NOMO-1 treated with DMSO at 0.1 percent for 48 hours (cell line): ENCODE measurements around the gene KRTCAP2.
"Not testable (repeated sequence)": the region's sequence is repeated elsewhere in the genome, so short reads cannot be mapped to it uniquely, and the experiment has no call there.

Experiments used
- DNase-seq: peaks from one replicate; lab custom pipeline; 2025; ENCODE audit not compliant: unreplicated experiment; lab: John Stamatoyannopoulos, UW

KRTCAP2 gene

DNA sequence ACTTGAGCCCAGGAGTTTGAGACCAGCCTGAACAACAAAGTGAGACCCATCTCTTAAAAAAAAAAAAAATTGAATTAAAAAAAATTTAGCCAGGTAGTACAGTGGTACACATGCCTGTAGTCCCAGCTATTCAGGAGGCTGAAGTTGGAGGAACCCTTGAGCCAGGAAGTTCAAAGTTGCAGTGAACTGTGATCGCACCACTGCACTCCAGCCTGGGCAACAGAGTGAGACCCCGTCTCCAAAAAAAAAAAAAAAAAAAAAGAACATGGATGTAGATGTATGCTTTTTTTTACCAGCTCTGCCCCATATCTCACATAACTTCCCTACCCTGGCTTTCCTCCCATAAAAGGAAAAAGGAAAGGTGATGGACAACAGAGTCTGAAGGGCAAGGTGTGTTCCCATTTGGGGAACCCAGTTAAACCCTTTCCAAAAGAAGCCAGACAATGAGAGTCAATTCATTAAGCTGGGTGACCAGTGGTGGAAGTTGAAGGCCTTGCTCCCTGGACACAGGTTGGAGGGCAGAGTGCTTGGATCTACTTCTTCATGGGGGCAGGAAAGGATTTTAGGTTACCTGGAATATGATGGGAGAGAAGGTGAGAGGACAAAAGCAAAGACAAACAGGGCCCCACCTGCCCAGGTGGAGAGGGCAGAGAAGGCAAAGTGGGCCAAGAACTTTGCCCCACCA, 2.9 kb downstream of the KRTCAP2 start:
- DNase-seq = no peak

DNA sequence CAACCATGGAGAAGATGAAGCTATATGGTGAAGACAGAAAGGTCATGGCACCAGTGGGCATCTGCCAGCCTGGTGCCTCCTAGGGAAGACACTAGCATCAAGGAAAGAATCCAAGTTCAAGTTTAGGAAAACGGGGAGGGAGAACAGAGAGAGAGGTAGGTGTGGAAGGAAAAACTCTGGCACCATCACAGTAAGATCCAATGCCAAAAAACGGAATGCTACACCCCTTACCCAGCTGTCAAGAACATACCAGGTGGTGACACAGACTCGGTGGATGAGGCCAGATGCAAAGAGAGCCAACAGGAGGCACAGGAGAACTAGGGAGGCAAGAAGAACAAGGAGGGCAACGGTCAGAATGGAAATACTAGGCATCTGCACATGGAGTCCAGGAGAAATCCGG, 3.6 kb downstream of the KRTCAP2 start:
- DNase-seq = no peak

DNA sequence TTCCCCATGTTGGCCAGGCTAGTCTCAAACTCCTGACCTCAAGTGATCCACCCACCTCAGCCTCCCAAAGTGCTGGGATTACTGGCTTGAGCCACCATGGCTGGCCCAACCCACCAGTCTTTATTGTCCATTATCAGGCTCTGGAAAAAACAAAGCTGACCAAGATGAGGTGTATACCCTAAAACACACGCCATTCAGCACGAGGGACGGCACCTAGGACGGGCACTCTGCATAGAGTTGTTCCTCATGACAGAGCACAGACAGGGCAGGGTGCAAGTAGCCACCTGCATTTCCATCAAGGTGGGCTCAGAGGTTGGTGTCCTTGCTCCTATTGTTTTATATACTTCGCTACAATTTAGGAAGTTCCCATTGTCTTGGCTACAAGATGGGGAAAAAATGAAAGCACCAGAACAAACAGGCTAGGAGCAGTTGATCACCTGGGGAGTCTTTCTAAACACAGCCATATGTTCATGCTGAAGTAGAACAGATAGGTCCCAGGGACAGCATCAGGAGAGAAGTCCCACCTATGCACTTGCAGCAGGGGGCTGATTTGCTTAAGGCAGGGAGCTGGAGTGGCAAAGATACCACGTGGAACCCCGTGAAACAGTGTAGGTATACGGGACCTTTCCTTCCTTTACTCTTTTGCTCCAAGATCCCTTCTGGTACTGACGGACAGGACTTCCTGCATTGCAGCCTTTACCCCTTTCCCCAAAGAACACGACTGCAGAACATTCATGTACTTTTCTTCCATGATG, 4.5 kb downstream of the KRTCAP2 start:
- no peak for DNase-seq

DNA sequence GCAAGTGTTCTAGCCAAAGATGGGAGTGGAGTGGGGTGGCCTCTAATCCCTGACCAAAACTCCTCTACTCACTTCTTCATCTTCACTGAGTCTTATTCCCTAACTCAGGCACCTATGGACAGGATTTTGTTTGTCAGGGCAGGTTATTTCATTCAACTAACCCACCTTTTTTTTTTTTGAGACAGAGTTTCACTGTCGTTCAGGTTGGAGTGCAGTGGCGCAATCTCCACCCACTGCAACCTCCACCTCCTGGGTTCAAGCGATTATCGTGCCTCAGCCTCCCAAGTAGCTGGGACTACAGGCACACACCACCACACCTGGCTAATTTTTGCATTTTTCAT, 5.0 kb downstream of the KRTCAP2 start:
- not testable (repeated sequence) for DNase-seq

- peak; percentile 68 for DNase-seq
Measured at GRCh38 chr1:155167166-155168104, 5.7 kb downstream of the KRTCAP2 start.

DNA sequence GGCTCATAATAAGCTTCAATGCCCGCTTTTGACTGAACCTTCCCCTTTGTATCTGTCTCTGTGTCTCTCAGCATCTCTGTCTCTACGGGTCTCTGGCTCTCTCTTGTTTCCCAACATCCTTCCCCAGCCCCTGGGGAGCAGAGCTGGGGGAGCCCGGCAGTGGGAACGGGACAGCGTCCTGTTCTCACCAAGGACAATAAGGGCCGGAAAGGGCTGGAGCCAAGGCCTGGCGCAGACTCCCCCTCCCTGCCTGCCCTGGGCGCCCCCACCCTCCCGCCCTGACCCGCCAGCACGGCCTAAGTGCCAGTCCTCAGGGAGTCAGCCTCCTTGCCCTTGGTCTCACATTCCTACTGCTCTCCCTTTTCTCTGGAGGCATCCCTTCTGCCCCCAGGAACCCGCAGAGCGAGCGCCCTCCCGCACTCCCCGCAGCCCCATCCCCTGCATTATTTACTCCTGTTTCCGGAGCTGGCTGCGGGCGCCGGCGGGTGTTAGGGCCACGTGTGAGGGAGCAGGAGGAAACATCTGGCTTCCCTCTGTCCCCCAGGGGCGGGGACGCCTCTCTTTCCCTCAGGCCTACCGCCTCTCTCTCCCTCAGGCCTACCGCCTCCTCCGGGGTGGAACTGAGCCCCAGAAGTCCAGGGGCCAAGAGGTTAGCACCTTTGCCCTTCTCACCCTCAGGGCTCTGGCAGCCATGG, 6.5 kb downstream of the KRTCAP2 start:
- DNase-seq = no peak

GRCh38 chr1:155166051-155166470, 7.0 kb downstream of the KRTCAP2 start:
- DNase-seq = no peak

DNA sequence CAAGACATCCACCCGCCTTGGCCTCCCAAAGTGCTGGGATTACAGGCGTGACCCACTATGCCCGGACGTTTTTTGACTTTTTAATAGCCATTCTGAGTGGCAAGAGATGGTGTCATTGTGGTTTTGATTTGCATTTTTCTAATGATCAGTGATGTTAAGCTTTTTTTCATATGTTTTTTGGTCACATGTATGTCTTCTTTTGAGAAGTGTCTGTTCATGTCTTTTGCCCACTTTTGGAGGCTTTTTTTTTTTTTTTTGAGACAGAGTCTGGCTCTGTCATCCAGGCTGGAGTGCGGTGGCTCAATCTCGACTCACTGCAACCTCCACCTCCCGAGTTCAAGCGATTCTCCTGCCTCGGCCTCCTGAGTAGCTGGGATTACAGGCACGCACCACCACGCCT, 8.5 kb downstream of the KRTCAP2 start:
- DNase-seq = not testable (repeated sequence)

GRCh38 chr1:155163785-155164184, 9.3 kb downstream of the KRTCAP2 start:
- DNase-seq = not testable (repeated sequence)

DNA sequence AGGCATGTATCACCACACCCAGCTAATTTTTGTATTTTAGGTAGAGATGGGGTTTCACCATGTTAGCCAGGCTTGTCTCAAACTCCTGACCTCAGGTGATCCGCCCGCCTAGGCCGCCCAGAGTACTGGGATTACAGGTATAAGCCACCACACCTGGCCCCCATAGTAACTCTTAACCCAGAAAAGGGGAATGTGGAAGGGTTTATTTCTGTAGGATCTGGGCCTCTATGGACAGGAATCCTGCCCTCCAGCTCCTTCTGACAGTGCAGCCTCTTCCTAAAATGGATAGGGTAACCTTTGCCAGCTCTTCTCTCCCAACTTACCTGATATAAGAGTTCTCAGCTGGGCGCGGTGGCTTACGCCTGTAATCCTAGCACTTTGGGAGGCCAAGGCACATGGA, 10.5 kb downstream of the KRTCAP2 start:
- not testable (repeated sequence) for DNase-seq

DNA sequence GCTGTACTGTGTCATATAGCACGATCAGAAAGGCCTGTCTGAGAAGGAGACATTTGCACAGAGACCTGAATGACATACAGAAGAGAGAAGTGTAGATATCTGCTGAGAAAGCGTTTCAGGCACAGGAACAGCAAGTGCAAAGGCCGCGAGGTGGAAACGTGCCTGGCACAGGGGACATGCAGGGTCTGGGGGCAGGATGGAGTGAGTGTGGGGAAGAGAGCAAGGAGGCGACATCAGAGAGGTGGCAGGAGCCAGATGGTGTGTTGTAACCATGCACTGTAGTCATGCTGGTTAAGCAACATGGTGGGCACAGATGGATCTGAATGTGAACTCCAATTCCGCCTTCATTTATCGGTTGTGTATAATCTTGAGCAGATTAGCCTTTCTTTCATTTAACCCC, 13.0 kb downstream of the KRTCAP2 start:
- no peak for DNase-seq

DNA sequence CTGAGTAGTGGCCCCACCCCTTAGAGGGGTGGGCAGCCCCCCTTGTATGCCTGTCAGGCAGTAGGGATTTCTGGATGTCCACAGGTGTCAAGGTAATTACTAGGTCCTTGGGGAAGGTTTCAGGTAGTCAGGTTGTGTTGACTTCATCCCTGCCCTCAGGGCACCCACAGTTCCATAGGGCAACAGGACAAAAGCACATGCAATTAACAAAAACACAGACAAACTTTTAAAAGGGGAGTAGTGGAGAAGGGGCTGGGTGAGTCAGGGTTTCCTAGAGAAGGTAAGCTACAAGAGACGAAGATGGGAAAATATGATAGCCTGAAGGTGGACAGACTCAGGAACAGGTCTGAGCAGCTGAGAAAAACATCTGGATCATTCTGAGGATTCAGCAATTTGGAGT, 14.1 kb downstream of the KRTCAP2 start:
- no peak for DNase-seq

GRCh38 chr1:155155996-155156643, 17.0 kb downstream of the KRTCAP2 start:
- DNase-seq = not testable (repeated sequence)

DNA sequence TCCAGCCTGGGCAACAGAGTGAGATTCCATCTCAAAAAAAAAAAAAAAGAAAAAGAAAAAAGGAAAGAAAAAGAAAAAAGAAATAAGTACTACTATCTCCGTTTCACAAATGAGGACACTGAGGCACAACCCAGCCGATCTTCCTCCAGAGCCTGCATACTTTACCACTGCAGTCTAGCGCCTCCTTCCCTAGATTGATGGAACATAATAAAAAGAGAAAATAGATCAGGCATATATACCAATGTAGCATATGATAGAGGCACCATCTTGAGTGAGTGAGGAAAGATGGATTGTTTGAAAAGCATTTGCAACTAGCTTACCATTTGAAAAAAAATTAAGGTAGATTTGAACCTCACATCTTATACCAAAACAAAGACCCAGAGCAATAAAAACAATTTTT, 27.6 kb downstream of the KRTCAP2 start:
- no peak for DNase-seq

DNA sequence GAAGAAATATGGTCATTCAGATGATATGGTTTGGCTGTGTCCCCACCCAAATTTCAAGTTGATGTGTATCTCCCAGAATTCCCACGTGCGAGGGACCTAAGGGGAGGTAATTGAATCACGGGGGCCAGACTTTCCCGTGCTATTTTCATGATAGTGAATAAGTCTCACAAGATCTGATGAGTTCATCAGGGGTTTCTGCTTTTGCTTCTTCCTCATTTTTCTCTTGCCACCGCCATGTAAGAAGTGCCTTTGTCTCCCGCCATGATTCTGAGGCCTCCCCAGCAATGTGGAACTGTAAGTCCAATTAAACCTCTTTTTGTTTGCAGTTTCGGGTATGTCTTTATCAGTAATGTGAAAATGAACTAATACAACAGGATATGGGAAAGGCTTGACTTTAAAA, 31.4 kb downstream of the KRTCAP2 start:
- no peak for DNase-seq

GRCh38 chr1:155140630-155140953, 32.5 kb downstream of the KRTCAP2 start:
- DNase-seq = no peak

DNA sequence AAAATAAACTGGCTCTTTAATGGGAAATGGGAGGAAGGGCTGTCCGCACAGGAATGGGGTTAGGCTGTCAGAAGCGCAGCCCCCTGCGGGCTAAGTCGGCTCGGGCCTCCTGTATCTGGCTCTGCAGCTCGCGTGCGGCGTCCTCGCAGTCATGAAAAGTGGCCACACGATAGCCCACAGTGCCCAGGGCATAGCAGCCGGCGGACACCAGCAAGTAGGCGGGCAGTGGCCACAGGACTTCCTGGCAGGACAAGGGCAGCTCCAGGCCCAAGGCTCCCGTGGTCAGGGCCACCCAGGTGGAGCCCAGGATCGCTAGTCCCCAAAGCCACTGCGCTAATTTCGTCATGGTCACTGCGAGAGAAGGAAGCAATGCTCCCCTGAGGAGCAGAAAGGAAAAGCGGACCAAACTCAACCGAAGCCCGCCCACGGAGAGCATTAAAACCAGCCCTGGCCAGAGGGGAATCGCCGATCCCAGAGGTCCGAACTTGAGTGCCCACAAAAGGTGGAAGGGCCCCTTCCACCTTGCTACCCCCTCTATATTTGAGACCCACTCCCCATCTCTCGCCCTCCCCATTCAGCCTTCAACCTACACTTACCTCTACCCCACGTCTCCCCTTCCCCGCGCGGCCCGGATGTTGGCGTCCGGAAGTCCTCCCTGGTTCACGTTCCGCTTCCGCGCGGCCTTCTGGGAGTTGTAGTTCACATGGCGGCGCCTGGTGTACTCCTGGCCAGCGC, 33.0 kb downstream of the KRTCAP2 start, which contains the start of gene DPM3:
DPM3 (minus strand) TSS at position 637 of the 735 bp plus-strand sequence; CDS start at position 346, 291 bp downstream.
- peak; percentile 77 for DNase-seq

DNA sequence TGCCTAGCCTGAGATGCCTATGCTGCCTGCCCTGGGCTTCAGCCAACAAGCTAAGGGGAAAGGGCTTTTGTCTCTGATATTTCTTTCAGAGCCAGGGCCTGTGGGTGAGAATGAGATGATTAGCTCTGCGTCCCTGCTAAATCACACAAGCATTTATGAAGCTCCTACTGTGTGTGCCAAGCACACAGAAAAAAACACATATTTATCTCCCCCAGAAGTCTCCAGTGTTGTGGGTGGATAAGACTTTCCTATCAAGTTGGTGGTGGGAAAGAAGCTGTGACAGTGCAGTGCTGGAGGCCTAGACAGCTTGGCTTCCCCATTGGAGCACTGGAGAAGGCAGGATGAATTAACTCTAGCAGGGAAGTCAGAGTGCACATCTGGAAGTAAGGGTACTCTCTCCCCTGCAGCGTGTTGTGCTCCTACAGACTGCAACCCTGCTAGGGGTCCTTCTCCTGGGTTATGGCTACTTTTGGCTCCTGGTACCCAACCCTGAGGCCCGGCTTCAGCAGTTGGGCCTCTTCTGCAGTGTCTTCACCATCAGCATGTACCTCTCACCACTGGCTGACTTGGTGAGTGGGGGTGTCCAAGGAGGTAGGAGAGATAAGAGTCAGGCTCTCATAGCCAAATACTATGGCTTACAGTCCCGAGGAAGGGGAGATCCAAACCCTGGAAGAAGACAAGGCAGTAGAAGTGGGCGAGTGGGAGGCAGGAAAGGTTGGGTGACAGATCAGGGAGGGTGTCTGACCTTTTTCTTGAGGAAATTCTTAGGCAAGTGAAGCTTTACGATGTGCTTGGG, 35.8 kb downstream of the KRTCAP2 start:
- no peak for DNase-seq

GRCh38 chr1:155136748-155137147, 36.4 kb downstream of the KRTCAP2 start:
- no peak for DNase-seq
